GM19467 (cell line): ENCODE data around the gene BRD2.
A peak's percentile ranks its signal among the peaks of the same experiment; 100 is the strongest.

ENCODE experiments used
- ATAC-seq: cut with Tn5 transposase; IDR thresholded peaks from one replicate; pipeline ENCODE4 v1.9.1; 2021; ENCODE audit warnings: mild to moderate bottlenecking, moderate library complexity; ENCODE audit not compliant: unreplicated experiment

BRD2 gene

GRCh38 chr6:32971242-32971580, 2.8 kb downstream of the BRD2 start:
- ATAC-seq: no peak

- peak; percentile 42 for ATAC-seq
These were observed 3.4 kb downstream of the BRD2 start for GRCh38 chr6:32971581-32972352.

GRCh38 chr6:32972353-32973143, 4.2 kb downstream of the BRD2 start:
- ATAC-seq: peak; percentile 0

GRCh38 chr6:32973144-32974015, 5.0 kb downstream of the BRD2 start:
- no peak for ATAC-seq

- no peak for ATAC-seq
These were observed 5.6 kb downstream of the BRD2 start for GRCh38 chr6:32974016-32974333.

GRCh38 chr6:32974541-32975308, 6.3 kb downstream of the BRD2 start:
- no peak for ATAC-seq

- ATAC-seq: no peak
These were observed 7.5 kb downstream of the BRD2 start for GRCh38 chr6:32975886-32976285.

GRCh38 chr6:32976334-32977069, 8.1 kb downstream of the BRD2 start:
- no peak for ATAC-seq

GRCh38 chr6:32977272-32977952, 9.0 kb downstream of the BRD2 start:
- ATAC-seq: no peak

GRCh38 chr6:32977953-32978324, 9.5 kb downstream of the BRD2 start:
- no peak for ATAC-seq

- ATAC-seq: no peak
These were observed 11.5 kb downstream of the BRD2 start for GRCh38 chr6:32979720-32980487.

GRCh38 chr6:32980488-32981038, 12.2 kb downstream of the BRD2 start:
- ATAC-seq: no peak

- ATAC-seq: no peak
These were observed 13.8 kb downstream of the BRD2 start for GRCh38 chr6:32982084-32982701.

GRCh38 chr6:32982702-32983492, 14.5 kb downstream of the BRD2 start:
- ATAC-seq: no peak

- no peak for ATAC-seq
These were observed 15.1 kb downstream of the BRD2 start for GRCh38 chr6:32983493-32983848.

GRCh38 chr6:32983964-32984621, 15.7 kb downstream of the BRD2 start:
- ATAC-seq: peak; percentile 12
